GM13976 (cell line): ENCODE data around the gene TMUB1.

ENCODE experiments used
- DNase-seq: peaks from one replicate; pipeline ENCODE4 v3.0.0; 2012; ENCODE audit warnings: low spot score
- in situ Hi-C: fragments of 300-500 bp; cut with MboI; formaldehyde crosslinking; loops from one replicate; pipeline ENCODE4 v1.12.0; 2022; ENCODE audit warnings: low sequenced_read_pairs, mixed read lengths, inconsistent platforms; ENCODE audit not compliant: unreplicated experiment
- TF ChIP-seq, protein P1 (sequence below): IDR thresholded peaks from 2 replicates; pipeline ENCODE4 v1.5.1; 2012; ENCODE audit warnings: borderline replicate concordance, mild to moderate bottlenecking; ENCODE audit not compliant: insufficient read depth; ENCODE audit errors: extremely low read depth, missing control alignments, control extremely low read depth

The TMUB1 gene

DNA sequence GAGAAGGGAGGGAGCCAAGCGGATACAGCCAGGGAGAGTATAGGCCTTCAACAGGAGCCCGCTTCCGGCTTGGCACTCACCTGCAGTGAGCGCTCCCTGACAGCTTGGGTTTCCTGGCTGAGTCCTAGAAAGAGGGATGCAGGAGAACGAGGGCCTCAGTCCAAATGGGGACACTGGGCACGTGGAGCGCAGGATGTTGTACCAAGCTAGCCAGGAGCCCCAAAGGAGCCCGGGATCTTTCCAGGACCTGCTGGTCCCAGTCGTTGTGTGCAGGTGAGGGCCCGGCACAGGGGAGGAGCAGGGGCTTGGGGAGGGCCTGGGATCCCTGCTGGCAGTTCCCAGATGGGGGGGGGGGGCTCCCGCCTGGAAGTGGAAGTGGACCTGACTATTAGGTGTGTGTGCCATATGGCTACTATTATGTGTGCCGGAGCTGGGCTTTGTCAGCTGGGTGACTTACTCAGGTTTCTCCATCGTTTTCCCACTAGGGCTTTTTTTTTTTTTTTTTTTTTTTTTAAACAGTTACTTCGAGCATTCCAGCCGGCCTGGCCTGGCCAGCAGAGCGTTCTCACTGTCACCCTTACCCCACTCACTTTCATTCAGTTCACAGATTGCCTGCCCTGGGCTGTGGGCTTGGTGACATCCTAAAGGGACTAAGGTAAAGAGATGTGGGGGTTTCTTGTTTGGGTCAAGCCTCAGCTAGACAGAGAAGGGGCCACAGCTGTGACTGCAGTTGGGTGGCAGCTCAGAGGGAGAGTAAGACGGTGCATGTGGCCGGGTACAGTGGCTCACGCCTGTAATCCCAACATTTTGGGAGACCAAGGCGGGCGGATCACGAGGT lies 6.8 kb upstream of the TMUB1 start:
- TF ChIP-seq, protein P1, sequence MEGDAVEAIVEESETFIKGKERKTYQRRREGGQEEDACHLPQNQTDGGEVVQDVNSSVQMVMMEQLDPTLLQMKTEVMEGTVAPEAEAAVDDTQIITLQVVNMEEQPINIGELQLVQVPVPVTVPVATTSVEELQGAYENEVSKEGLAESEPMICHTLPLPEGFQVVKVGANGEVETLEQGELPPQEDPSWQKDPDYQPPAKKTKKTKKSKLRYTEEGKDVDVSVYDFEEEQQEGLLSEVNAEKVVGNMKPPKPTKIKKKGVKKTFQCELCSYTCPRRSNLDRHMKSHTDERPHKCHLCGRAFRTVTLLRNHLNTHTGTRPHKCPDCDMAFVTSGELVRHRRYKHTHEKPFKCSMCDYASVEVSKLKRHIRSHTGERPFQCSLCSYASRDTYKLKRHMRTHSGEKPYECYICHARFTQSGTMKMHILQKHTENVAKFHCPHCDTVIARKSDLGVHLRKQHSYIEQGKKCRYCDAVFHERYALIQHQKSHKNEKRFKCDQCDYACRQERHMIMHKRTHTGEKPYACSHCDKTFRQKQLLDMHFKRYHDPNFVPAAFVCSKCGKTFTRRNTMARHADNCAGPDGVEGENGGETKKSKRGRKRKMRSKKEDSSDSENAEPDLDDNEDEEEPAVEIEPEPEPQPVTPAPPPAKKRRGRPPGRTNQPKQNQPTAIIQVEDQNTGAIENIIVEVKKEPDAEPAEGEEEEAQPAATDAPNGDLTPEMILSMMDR = no peak
- in situ Hi-C loops = no loop called here
- no peak for DNase-seq

DNA sequence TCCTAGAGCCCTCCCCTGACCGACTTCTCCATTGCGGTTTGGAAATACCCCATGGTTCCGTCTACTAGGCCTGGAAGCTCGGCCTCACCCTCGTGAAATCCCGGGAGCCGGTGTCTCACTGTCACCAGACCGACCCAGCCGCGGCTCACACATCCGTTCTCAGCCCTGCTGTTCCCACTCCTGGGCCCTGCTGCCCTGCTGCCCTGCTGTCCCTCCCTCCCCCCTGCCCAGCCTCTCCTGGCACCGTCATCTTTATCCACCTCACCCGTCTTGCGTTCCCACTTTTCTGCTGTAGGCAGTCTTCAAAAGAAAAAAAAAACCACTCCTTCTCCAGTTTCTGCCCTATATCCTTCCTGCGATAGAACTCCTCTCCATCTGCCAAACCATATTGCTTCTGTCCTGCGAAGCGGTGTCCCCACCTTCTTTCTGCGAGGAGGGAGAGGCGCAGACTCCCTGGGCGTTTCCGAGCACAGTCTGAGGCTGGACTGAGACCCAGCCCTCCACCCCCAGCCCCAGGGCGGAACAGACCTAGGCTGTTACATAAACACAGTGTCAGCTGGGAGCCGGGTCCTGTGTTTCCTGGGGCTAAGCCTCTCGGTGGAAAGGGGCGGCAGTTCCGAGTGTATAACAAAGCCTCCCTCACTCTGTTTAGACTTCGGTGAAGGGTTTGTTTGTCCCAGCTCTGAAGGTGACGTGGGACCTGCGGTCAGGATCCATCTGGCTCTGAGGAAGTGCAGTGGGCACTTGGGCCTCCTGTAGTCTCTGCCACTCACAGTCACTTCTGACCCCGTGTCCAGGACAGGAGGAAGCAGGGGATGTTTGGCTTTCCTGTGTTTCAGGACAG lies 5.8 kb upstream of the TMUB1 start:
- in situ Hi-C loops = no loop called here
- TF ChIP-seq, protein P1 = no peak
- no peak for DNase-seq

DNA sequence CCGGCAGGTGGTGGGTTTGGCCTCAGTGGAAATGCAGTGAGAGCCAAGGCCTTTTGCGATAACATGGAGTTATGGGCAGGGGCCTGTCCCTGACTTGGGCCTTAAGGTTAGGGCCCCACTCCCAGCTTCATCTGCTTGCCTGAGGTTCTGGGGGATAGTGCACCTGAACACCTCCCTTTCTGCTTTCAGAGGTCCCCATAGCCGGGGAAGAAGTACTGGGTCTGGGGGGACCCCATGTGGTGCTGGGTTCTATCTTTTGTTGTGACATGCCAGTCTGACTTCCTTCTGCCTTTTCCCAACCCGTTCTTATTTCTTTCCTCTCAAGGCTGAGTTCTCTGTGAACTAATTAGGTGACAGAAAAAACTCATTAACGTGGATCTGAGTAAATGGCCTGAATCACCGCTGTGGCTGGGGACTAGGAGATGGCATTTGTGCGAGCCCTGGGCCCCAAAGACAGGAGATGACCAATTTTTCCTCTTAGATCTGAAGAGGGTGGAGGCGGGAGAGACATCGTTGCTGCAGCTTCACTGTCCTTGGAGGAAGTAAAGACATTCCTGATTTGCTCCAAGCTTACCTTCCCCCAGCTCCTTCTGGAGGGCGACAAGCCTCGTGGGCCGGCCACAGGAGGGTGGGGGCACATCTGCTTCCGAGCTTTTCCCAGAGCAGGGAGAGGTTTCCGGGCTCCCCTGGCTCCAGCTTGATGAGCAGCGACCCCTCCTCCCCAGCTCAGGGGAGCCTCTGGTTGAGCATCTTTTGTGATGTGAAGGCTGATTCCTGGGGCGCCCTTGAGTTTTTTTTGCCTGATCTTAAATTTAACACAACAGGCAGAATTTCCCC lies 4.9 kb upstream of the TMUB1 start:
- no peak for DNase-seq
- TF ChIP-seq, protein P1 = no peak
- in situ Hi-C loops = no loop called here

DNA sequence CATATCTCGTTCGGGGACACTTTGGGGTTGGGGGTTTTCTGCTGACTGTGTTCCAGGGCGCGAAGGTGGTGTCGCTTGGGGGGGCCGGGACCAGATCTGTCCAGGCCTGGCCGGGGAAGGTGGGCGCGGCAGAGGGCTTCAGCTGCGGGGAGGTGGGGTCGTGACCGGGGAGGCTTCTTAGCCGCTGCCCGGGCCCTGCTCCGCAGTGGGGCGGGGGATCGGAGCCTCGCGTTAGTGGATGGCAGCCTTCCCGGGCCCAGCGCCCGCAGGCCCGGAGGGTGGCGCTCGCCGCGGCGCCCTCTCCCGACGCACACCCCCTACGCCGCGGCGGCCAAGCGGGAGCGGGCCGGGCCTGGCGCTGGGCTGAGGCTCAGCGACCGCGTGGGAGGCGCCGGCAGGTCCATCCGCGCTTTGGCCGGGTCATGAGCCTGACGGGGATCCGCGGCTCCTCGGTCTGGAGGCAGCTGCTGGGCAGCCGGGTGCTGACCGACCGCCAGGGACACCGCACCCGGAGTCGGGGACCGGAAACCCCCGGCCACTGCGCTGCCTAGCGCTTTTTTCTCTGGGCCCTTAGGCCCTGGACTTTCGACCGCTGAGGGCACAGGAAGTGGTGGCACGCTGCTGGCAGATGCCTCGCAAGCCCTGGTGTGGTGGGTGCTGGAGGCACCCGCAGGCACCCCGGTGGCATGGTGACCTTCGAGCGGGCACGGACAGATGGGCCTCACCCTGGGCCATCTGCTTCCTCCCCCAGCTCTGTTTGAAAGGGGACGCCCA lies 4.1 kb upstream of the TMUB1 start:
- in situ Hi-C loops = no loop called here
- DNase-seq = peak; percentile 70
- TF ChIP-seq, protein P1 = peak; percentile 59

DNA sequence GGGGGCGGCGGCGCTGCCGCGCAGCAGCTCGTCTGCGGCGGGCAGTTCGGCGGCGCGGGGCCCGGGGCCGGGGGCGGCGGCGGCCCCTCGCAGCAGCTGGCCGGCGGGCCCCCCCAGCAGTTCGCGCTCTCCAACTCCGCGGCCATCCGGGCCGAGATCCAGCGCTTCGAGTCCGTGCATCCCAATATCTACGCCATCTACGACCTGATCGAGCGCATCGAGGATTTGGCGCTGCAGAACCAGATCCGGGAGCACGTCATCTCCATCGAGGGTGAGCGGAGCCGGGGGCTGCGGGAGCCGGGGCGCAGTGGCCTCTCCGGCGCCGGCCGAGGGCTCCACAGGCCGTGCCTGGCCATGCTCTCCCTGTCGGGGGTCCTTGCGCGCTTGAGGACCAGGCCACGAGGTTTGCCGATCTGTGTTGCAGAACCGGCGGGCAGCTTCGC lies 3.5 kb upstream of the TMUB1 start:
- DNase-seq = no peak
- in situ Hi-C loops = no loop called here
- TF ChIP-seq, protein P1 = no peak
